HUDEP-2 (cell line): ENCODE measurements around the gene ERVV-1.
"Not testable (repeated sequence)": the region's sequence is repeated elsewhere in the genome, so short reads cannot be mapped to it uniquely, and the experiment has no call there.

Source experiments
- DNase-seq, 76 experiments: peaks; one replicate each; lab custom pipeline; 2025; ENCODE audit not compliant: unreplicated experiment in 76 of 76; lab: John Stamatoyannopoulos, UW

The ERVV-1 gene

GRCh38 chr19:53013621-53014020 lies at the start of gene ERVV-1:
TSS of gene ERVV-1 (plus strand) at chr19:53013921. CDS start at chr19:53014091, 170 bp downstream.
- no peak for DNase-seq

GRCh38 chr19:52967772-52968171 lies 45.9 kb upstream of the ERVV-1 start:
- DNase-seq: no peak

GRCh38 chr19:52981329-52981728 lies 32.4 kb upstream of the ERVV-1 start:
- no peak for DNase-seq

GRCh38 chr19:52983167-52983566 lies 30.6 kb upstream of the ERVV-1 start:
- DNase-seq: not testable (repeated sequence)

GRCh38 chr19:52987221-52987620 lies 26.5 kb upstream of the ERVV-1 start:
- DNase-seq: no peak

GRCh38 chr19:52988506-52988905 lies 25.2 kb upstream of the ERVV-1 start:
- no peak for DNase-seq

- DNase-seq: no peak
These were observed 22.8 kb upstream of the ERVV-1 start for GRCh38 chr19:52990759-52991418.

- no peak for DNase-seq
These were observed 22.2 kb upstream of the ERVV-1 start for GRCh38 chr19:52991484-52991883.

- DNase-seq: no peak
These were observed 21.4 kb upstream of the ERVV-1 start for GRCh38 chr19:52992109-52993004.

- DNase-seq: peak in 51 of 76 experiments; percentile 4 to 70 (median 41)
These were observed 20.2 kb upstream of the ERVV-1 start for GRCh38 chr19:52993342-52994178.

- no peak for DNase-seq
These were observed 18.0 kb upstream of the ERVV-1 start for GRCh38 chr19:52995711-52996110.

GRCh38 chr19:52997975-52998374 lies 15.7 kb upstream of the ERVV-1 start:
- no peak for DNase-seq

GRCh38 chr19:53002479-53002878 lies 11.2 kb upstream of the ERVV-1 start:
- DNase-seq: no peak

- DNase-seq: no peak
These were observed 9.5 kb upstream of the ERVV-1 start for GRCh38 chr19:53004242-53004641.

- DNase-seq: no peak
These were observed 6.5 kb upstream of the ERVV-1 start for GRCh38 chr19:53007200-53007599.

- DNase-seq: no peak
These were observed 6.1 kb upstream of the ERVV-1 start for GRCh38 chr19:53007606-53008005.

GRCh38 chr19:53008061-53008778 lies 5.5 kb upstream of the ERVV-1 start:
- DNase-seq: no peak

- no peak for DNase-seq
These were observed 3.2 kb upstream of the ERVV-1 start for GRCh38 chr19:53010494-53010893.

- no peak for DNase-seq
These were observed 1.7 kb upstream of the ERVV-1 start for GRCh38 chr19:53012006-53012405.

- no peak for DNase-seq
These were observed 1.4 kb downstream of the ERVV-1 start for GRCh38 chr19:53015159-53015558.
